Mesenchymal stem cell (in vitro differentiated cells and primary cell): ENCODE results near the gene GAB3.

ENCODE experiments used
- DNase-seq: peaks from one replicate; pipeline ENCODE4 v3.0.0-alpha.2; 2013
- H2AFZ ChIP-seq: one replicate; pipeline ENCODE4 v1.6.1; 2013; ENCODE audit warnings: low read depth, mild to moderate bottlenecking, control low read depth, inconsistent platforms, low read length, moderate library complexity
- H2AK5ac ChIP-seq: 2 replicates; pipeline ENCODE4 v1.6.1; 2013; ENCODE audit warnings: low read length, moderate library complexity, mild to moderate bottlenecking, inconsistent platforms; ENCODE audit not compliant: severe bottlenecking
- H2BK120ac ChIP-seq: one replicate; pipeline ENCODE4 v1.6.1; 2013; ENCODE audit warnings: low read depth, mild to moderate bottlenecking, inconsistent platforms, low read length, moderate library complexity
- H2BK12ac ChIP-seq, 2 experiments: one replicate each; pipeline ENCODE4 v1.6.1; 2013; ENCODE audit warnings: inconsistent platforms in 2 of 2, low read length in 2 of 2, mild to moderate bottlenecking in 2 of 2, moderate library complexity in 2 of 2, control low read depth in 1 of 2
- H2BK15ac ChIP-seq: one replicate; pipeline ENCODE4 v1.6.1; 2013; ENCODE audit warnings: mild to moderate bottlenecking, low read depth, inconsistent platforms; ENCODE audit not compliant: poor library complexity, severe bottlenecking
- H2BK5ac ChIP-seq: 2 replicates; pipeline ENCODE4 v1.6.1; 2013; ENCODE audit warnings: low read depth, mild to moderate bottlenecking, low read length, control low read depth, inconsistent platforms; ENCODE audit not compliant: poor library complexity, severe bottlenecking
- H3K14ac ChIP-seq, 2 experiments: one replicate each; pipeline ENCODE4 v1.6.1; 2013; ENCODE audit warnings: inconsistent platforms in 2 of 2, low read length in 2 of 2, control low read depth in 1 of 2, mild to moderate bottlenecking in 1 of 2, moderate library complexity in 1 of 2
- H3K18ac ChIP-seq, 2 experiments: one replicate each; pipeline ENCODE4 v1.6.1; 2013; ENCODE audit warnings: inconsistent platforms in 2 of 2, low read length in 2 of 2, control low read depth in 1 of 2, low read depth in 1 of 2, mild to moderate bottlenecking in 1 of 2
- H3K23ac ChIP-seq, 2 experiments: one replicate each; pipeline ENCODE4 v1.6.1; 2013; ENCODE audit warnings: inconsistent platforms in 2 of 2, low read length in 2 of 2, mild to moderate bottlenecking in 2 of 2, moderate library complexity in 2 of 2, control low read depth in 1 of 2
- H3K27ac ChIP-seq: 2 replicates; pipeline ENCODE4 v1.5.1; 2013; ENCODE audit warnings: mild to moderate bottlenecking, moderate library complexity, low read length, control low read depth, inconsistent platforms; ENCODE audit not compliant: poor library complexity, severe bottlenecking
- H3K27me3 ChIP-seq, 2 experiments: 2 replicates each; pipeline versions ENCODE4 v1.6.1 to v1.7.0; 2013; ENCODE audit warnings: low read length in 2 of 2, mild to moderate bottlenecking in 2 of 2, moderate library complexity in 2 of 2, control low read depth in 1 of 2, inconsistent platforms in 1 of 2; ENCODE audit not compliant: control insufficient read depth in 1 of 2, insufficient read depth in 1 of 2
- H3K36me3 ChIP-seq, 2 experiments: 2 replicates each; pipeline versions ENCODE4 v1.6.1 to v1.7.0; 2013; ENCODE audit warnings: low read length in 2 of 2, control low read depth in 1 of 2, inconsistent platforms in 1 of 2, low read depth in 1 of 2, mild to moderate bottlenecking in 1 of 2; ENCODE audit not compliant: insufficient read depth in 2 of 2, control insufficient read depth in 1 of 2
- H3K4ac ChIP-seq, 2 experiments: one replicate each; pipeline ENCODE4 v1.6.1; 2013; ENCODE audit warnings: inconsistent platforms in 2 of 2, low read length in 2 of 2, mild to moderate bottlenecking in 2 of 2, moderate library complexity in 2 of 2, control low read depth in 1 of 2, low read depth in 1 of 2
- H3K4me1 ChIP-seq: 2 replicates; pipeline ENCODE4 v1.6.1; 2013; ENCODE audit warnings: low read depth, low read length, control low read depth; ENCODE audit not compliant: control insufficient read depth, insufficient read depth
- H3K4me2 ChIP-seq: 2 replicates; pipeline ENCODE4 v1.6.1; 2013; ENCODE audit warnings: low read length, mild to moderate bottlenecking, inconsistent platforms; ENCODE audit not compliant: poor library complexity, severe bottlenecking
- H3K4me3 ChIP-seq, 2 experiments: 2 replicates each; pipeline versions ENCODE4 v1.5.1 to v1.7.0; 2013; ENCODE audit warnings: low read length in 2 of 2, mild to moderate bottlenecking in 2 of 2, control low read depth in 1 of 2, low read depth in 1 of 2; ENCODE audit not compliant: insufficient read depth in 1 of 2
- H3K79me1 ChIP-seq: replicated peaks from 2 replicates; pipeline ENCODE4 v1.6.1; 2013; ENCODE audit warnings: mild to moderate bottlenecking, control low read depth, low read length, inconsistent platforms; ENCODE audit not compliant: poor library complexity, severe bottlenecking
- H3K9ac ChIP-seq: 2 replicates; pipeline ENCODE4 v1.7.0; 2013; ENCODE audit warnings: mild to moderate bottlenecking, low read length, moderate library complexity
- H3K9me3 ChIP-seq: 2 replicates; pipeline ENCODE4 v1.7.0; 2013; ENCODE audit warnings: mild to moderate bottlenecking, low read length; ENCODE audit not compliant: control insufficient read depth
- H4K8ac ChIP-seq: one replicate; pipeline ENCODE4 v1.6.1; 2013; ENCODE audit warnings: inconsistent platforms, mild to moderate bottlenecking, low read length, moderate library complexity
- H4K91ac ChIP-seq: one replicate; pipeline ENCODE4 v1.6.1; 2013; ENCODE audit warnings: mild to moderate bottlenecking, low read length, inconsistent platforms
- WGBS: methylation state at CpG from one replicate; pipeline ENCODE4 v1.1.7; 2013; ENCODE audit warnings: mixed read lengths; 5-methylcytosine and 5-hydroxymethylcytosine counted together

The GAB3 gene

DNA sequence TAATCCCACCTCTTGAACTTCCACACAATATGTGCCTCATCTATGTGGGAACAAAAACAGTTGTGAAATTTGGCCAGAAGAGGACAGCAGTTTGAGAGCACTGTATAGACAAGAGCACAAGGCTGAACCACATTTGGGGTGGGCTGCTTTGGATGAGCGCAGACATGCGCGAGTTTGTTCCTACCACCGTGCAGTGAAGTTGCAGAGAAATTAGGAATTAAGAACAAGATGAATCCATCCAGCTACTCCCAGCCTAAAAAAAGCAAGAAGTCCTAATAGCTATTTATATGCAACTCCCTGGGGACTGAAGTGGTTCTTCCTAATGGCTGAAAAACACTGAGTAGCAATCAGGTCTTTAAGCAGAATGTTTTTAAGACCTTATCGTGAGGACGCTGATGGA, 1.0 kb downstream of the GAB3 start:
- H3K9ac ChIP-seq = peak overlapping the region; percentile 79
- H3K14ac ChIP-seq = no peak overlapping the region
- H2BK5ac ChIP-seq = no peak overlapping the region
- H3K4me3 ChIP-seq = peak overlapping the region in 1 of 2 experiments; percentile 78
- H3K9me3 ChIP-seq = no peaks in the 10 kb centered on the region
- no peak overlapping the region for H4K8ac ChIP-seq
- H3K27ac ChIP-seq = no peak overlapping the region
- H3K79me1 ChIP-seq = no peaks in the 10 kb centered on the region
- 28% methylated on average over 4 of the region's 6 CpGs for WGBS
- no peak overlapping the region for H3K4me2 ChIP-seq
- H2AK5ac ChIP-seq = no peak overlapping the region
- DNase-seq = peak; percentile 43
- peaks cover 2% of the 10 kb centered on the region for H3K4me1 ChIP-seq
- H2AFZ ChIP-seq = no peak overlapping the region
- H3K36me3 ChIP-seq = no peaks in the 10 kb centered on the region
- no peak overlapping the region for H4K91ac ChIP-seq
- H2BK15ac ChIP-seq = no peak overlapping the region
- no peak overlapping the region for H3K18ac ChIP-seq
- no peak overlapping the region for H2BK120ac ChIP-seq
- H3K23ac ChIP-seq = no peak overlapping the region
- H2BK12ac ChIP-seq = no peak overlapping the region
- H3K27me3 ChIP-seq = peaks cover 24 to 27% of the 10 kb centered on the region in 2 experiments
- H3K4ac ChIP-seq = no peak overlapping the region

DNA sequence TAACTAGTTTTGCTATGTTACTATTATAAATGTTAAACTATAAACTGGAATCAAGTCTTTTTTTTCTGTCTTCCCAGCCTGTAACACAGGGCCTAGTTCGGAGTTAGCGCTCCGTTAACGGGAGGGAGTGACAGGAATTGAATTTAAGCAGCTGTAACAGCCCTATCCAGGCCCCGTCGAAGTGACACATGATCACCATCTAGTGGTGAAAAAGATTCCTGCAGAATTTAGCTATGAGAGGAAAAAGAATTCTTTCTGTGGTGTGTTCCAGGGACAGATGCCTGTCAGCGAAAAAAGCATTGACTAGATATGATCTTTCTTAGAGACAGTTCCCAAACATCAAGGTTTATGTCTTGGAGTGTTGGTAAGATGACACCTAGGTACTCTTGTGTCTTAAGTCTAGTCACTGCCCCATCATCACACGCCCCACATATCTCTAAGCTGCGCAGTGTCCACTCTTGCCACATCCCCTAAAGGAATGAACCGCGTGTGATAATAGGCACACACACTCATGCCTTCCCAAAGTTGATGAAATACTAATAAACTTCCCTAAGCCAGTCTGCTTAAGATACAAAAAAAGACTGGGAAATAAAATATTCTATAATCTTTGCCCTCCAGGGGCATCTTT, 2.1 kb downstream of the GAB3 start:
- Histone ChIP-seq H3K27me3 (peaks cover 24 to 27% of the 10 kb centered on the region in 2 experiments), H2AFZ (no peak overlapping the region)
- peak; percentile 68 for DNase-seq

DNA sequence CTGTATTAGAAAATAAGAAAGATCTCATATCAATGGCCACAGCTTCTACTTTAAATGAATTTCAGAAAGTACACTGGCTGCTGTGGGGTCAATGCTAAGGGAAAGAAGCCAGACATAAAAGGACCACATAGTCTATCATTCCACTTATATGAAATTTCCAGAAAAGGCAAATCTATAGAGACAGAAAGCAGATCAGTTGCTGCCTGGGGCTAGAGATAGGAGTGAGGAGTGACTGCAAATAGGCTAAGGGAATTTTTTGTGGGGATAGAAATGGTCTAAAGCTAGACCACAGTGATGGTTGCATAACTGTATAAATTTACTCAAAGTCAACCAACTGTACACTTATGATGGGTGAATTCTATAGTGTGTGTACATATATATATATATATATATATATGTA, 8.3 kb downstream of the GAB3 start:
- H2BK15ac ChIP-seq = no peak overlapping the region
- H3K27me3 ChIP-seq = no peaks in the 10 kb centered on the region
- H3K9me3 ChIP-seq = no peaks in the 10 kb centered on the region
- H3K4me3 ChIP-seq = no peak overlapping the region
- H3K27ac ChIP-seq = no peak overlapping the region
- H4K91ac ChIP-seq = no peak overlapping the region
- H3K36me3 ChIP-seq = no peaks in the 10 kb centered on the region
- no peak overlapping the region for H2BK120ac ChIP-seq
- H3K4me1 ChIP-seq = no peaks in the 10 kb centered on the region
- no peak overlapping the region for H3K4ac ChIP-seq
- no peak overlapping the region for H3K9ac ChIP-seq
- H2BK12ac ChIP-seq = no peak overlapping the region
- H3K18ac ChIP-seq = no peak overlapping the region
- no peak overlapping the region for H3K14ac ChIP-seq
- H2BK5ac ChIP-seq = no peak overlapping the region
- no peak overlapping the region for H3K4me2 ChIP-seq
- DNase-seq = no peak
- H3K23ac ChIP-seq = no peak overlapping the region
- no peak overlapping the region for H2AFZ ChIP-seq
- H4K8ac ChIP-seq = no peak overlapping the region
- H2AK5ac ChIP-seq = no peak overlapping the region
- no peaks in the 10 kb centered on the region for H3K79me1 ChIP-seq

More for the DNA sequence above, 2.1 kb downstream of the GAB3 start:
- Histone ChIP-seq H3K18ac (no peak overlapping the region), H2BK15ac (no peak overlapping the region), H3K4me3 (no peak overlapping the region), H3K79me1 (no peaks in the 10 kb centered on the region), H2BK5ac (no peak overlapping the region), H3K9ac (peak overlapping the region; percentile 43), H3K27ac (no peak overlapping the region), H3K4ac (no peak overlapping the region), H3K14ac (no peak overlapping the region), H3K4me2 (no peak overlapping the region), H2BK12ac (no peak overlapping the region), H4K8ac (no peak overlapping the region), H3K36me3 (no peaks in the 10 kb centered on the region), H3K23ac (no peak overlapping the region), H3K4me1 (peaks cover 2% of the 10 kb centered on the region), H2AK5ac (no peak overlapping the region), H4K91ac (no peak overlapping the region), H2BK120ac (no peak overlapping the region), H3K9me3 (no peaks in the 10 kb centered on the region)
- 22% methylated on average over 8 of the region's 11 CpGs for WGBS

DNA sequence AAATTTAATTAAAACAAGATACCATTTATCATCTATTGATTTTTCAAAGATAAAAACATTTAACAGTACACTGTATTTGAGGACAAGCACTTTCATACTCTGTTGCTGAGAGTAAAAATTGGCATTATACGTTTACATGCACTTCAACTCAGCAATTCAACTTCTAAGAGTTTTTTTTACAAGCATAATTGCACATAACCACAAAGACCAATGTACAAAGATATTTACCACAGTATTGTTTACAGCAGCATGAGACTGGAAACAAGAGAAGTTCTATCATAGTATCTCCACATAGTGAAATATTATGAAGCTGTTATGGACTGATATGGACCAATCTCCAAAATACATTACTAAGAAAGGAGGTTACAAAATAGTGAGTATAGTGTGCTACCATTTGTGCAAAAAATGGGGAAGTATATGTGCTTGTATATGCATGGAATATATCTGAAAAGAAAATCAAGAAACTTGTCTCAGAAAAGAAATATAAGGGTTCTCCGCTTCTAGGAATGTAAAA, 10.9 kb downstream of the GAB3 start:
- H2BK15ac ChIP-seq = no peak overlapping the region
- H3K23ac ChIP-seq = no peak overlapping the region
- H2BK12ac ChIP-seq = no peak overlapping the region
- no peak overlapping the region for H2BK120ac ChIP-seq
- H3K18ac ChIP-seq = no peak overlapping the region
- no peak overlapping the region for H4K91ac ChIP-seq
- H3K14ac ChIP-seq = no peak overlapping the region
- H3K36me3 ChIP-seq = no peaks in the 10 kb centered on the region
- no peak overlapping the region for H2AK5ac ChIP-seq
- 90% methylated on average over 1 of the region's 2 CpGs for WGBS
- no peaks in the 10 kb centered on the region for H3K9me3 ChIP-seq
- no peak overlapping the region for H3K27ac ChIP-seq
- no peak overlapping the region for H3K4me2 ChIP-seq
- no peak overlapping the region for H2AFZ ChIP-seq
- DNase-seq = no peak
- no peak overlapping the region for H3K4ac ChIP-seq
- peaks cover 2% of the 10 kb centered on the region for H3K4me1 ChIP-seq
- no peaks in the 10 kb centered on the region for H3K27me3 ChIP-seq
- H3K79me1 ChIP-seq = no peaks in the 10 kb centered on the region
- no peak overlapping the region for H4K8ac ChIP-seq
- no peak overlapping the region for H3K4me3 ChIP-seq
- no peak overlapping the region for H2BK5ac ChIP-seq
- no peak overlapping the region for H3K9ac ChIP-seq
